Heart left ventricle (tissue), 16 donors: Measurements from ENCODE around the gene DNASE2B. TPM values are rescaled to one million over a fixed set of nuclear protein-coding genes. Genes with fewer than 3 reads are reported as not detected.
"Not testable (repeated sequence)": the region's sequence is repeated elsewhere in the genome, so short reads cannot be mapped to it uniquely, and the experiment has no call there.

Experiments used
- ATAC-seq, 4 donors: fragments of 200-7000 bp; cut with Tn5 transposase; one replicate each; pipeline ENCODE4 v1.9.1; 2020 to 2022; ENCODE audit warnings: moderate library complexity in 4 of 4, mild to moderate bottlenecking in 3 of 4, moderate number of reproducible peaks in 1 of 4
- DNase-seq, 5 donors: peaks; one replicate each; pipeline ENCODE4 v3.0.0-alpha.2; 2020
- H3K27ac ChIP-seq, 12 donors: fragments of 200-600 bp; sonication (generic) in 4 of 12; one replicate each; pipeline versions ENCODE4 v1.5.0 to v1.8.0; 2016 to 2022; ENCODE audit warnings: mild to moderate bottlenecking in 2 of 12
- H3K27me3 ChIP-seq, 9 donors: fragments of 200-600 bp; sonication (generic) in 2 of 9; one replicate each; pipeline versions ENCODE4 v1.5.1 to v1.8.0; 2016 to 2022; ENCODE audit warnings: mild to moderate bottlenecking in 3 of 9
- H3K36me3 ChIP-seq, 9 donors: fragments of 200-600 bp; sonication (generic) in 2 of 9; one replicate each; pipeline versions ENCODE4 v1.5.0 to v1.8.0; 2018 to 2022; ENCODE audit warnings: mild to moderate bottlenecking in 2 of 9
- H3K4me1 ChIP-seq, 12 donors: fragments of 200-600 bp; sonication (generic) in 4 of 12; one replicate each; pipeline versions ENCODE4 v1.5.0 to v1.8.0; 2016 to 2022; ENCODE audit warnings: mild to moderate bottlenecking in 3 of 12
- H3K4me3 ChIP-seq, 12 donors: fragments of 200-600 bp; sonication (generic) in 4 of 12; one replicate each; pipeline versions ENCODE4 v1.5.0 to v1.8.0; 2017 to 2022; ENCODE audit warnings: mild to moderate bottlenecking in 9 of 12, moderate library complexity in 4 of 12
- H3K9me3 ChIP-seq, 12 donors: fragments of 200-600 bp; sonication (generic) in 4 of 12; one replicate each; pipeline versions ENCODE4 v1.5.0 to v1.8.0; 2016 to 2022; ENCODE audit warnings: mild to moderate bottlenecking in 1 of 12
- CTCF ChIP-seq, 12 donors: fragments of 200-600 bp; sonication (generic) in 4 of 12; IDR thresholded peaks; one replicate each; pipeline versions ENCODE4 v1.5.0 to v1.8.0; 2018 to 2022; ENCODE audit warnings: antibody characterized with exemption in 12 of 12, mild to moderate bottlenecking in 5 of 12
- POLR2A ChIP-seq, 2 donors: fragments of 450-650 bp; IDR thresholded peaks; one replicate each; pipeline ENCODE4 v1.6.1; 2017; ENCODE audit warnings: antibody characterized with exemption in 2 of 2, mild to moderate bottlenecking in 2 of 2, moderate library complexity in 2 of 2
- WGBS, 4 donors: extraction: QIAGEN DNeasy Blood & Tissue Kit in 2 of 4; methylation state at CpG; one replicate each; pipeline versions ENCODE4 v1.1.5 to v1.1.7; 2013 to 2018; 5-methylcytosine and 5-hydroxymethylcytosine counted together
- intact Hi-C, 10 donors: fragments of 100-400 bp; cut with DNase I; formaldehyde crosslinking; loops; one replicate each; pipeline versions ENCODE4 v1.11.1 to v1.14.2; 2022
- polyA plus RNA-seq, 2 donors: library from polyadenylated mRNA; stranded (reverse); fragments of 200-250 nt; gene quantifications; one replicate each; pipeline ENCODE4 v1.2.3, GENCODE V29; 2013
- total RNA-seq, 9 donors: library from RNA; depleted of rRNA in 2 of 9; stranded (reverse); fragments of >200 nt in 2 of 9; fragmentation: NEBNext Ultra II Directional in 3 of 9; extraction: Animal tissue kit (Norgen Biotek cat#: 25700) in 3 of 9; gene quantifications; one replicate each; pipeline versions ENCODE4 v1.1.0 to v1.2.4, GENCODE V29; 2016 to 2023
- donor health status: ischemic (EF 13 %, LVEDD 7.1; RV severe dilation, severe dysfunction).
- donor health status: healthy with polysubstance abuse.
- donor health status: DM: no; HTN: yes; CAD: no.
- donor health status: DM: no; HTN: no; CAD: no.
- donor health status: ischemic (EF 25% LVEDD 6.9; RV normal size, moderate dysfunction).
- donor health status: ischemic (EF 25% LVEDD 5.7; RV mildly dilated, moderate dysfunction).
- donor health status: healthy.
- donor health status: DM: yes; HTN: yes; CAD: no.
- donor health status: ischemic (EF 35%, LVEDD 5.7; RV mildly dilated, moderate dysfunction).
- donor health status: nonischemic (EF 11% LVEDD 7.7; RV severe dilation, severe dysfunction).
- donor health status: DM: yes; HTN: yes; CAD: no.
- donor health status: PGD.
- donor health status: ischemic (EF 29% LVEDD 5.4; RV normal size, mild dysfunction).
- donor health status: nonischemic (EF 23%, LVEDD 6.1; RV moderate dilation, normal function).

Gene DNASE2B
- total and polyA plus RNA-seq, 11 donors: 0.06 to 0.53 TPM; not detected in 9

GRCh38 chr1:84442256-84442655 is 44.0 kb downstream of the DNASE2B start:
- intact Hi-C loops: loop anchor here in 9 of 10 donors (1.0 to 10.0 kb wide), 12 partner anchors 103 to 493 kb away; no protein-coding TSS in a partner anchor
- peak; percentile 51 to 78 (median 74) for ATAC-seq
- no peak for DNase-seq
- no peaks in the 10 kb centered on the region for H3K36me3 ChIP-seq
- TF ChIP-seq CTCF (IDR thresholded peaks at IDR 0.05): peak; percentile 7 to 61 (median 46)
- no peak for TF ChIP-seq POLR2A (IDR thresholded peaks at IDR 0.05)
- H3K4me3 ChIP-seq: no peak overlapping the region
- peak overlapping the region in 1 of 12 donors; percentile 44 for H3K27ac ChIP-seq
- 8 to 14% (median 13%) methylated on average over 2 of the region's 2 CpGs for WGBS, 4 donors
- peaks cover 0 to 12% (median 0%) of the 10 kb centered on the region in 9 donors for H3K27me3 ChIP-seq
- H3K4me1 ChIP-seq: peaks cover 0 to 22% (median 0%) of the 10 kb centered on the region in 12 donors
- no peaks in the 10 kb centered on the region for H3K9me3 ChIP-seq

GRCh38 chr1:84442747-84443646 is 44.7 kb downstream of the DNASE2B start:
- Histone ChIP-seq H3K27ac (peak overlapping the region in 1 of 12 donors; percentile 44), H3K27me3 (peaks cover 0 to 12% (median 0%) of the 10 kb centered on the region in 9 donors), H3K4me1 (peaks cover 0 to 15% (median 0%) of the 10 kb centered on the region in 12 donors)
- not testable (repeated sequence) for ATAC-seq, H3K9me3 ChIP-seq, H3K4me3 ChIP-seq, H3K36me3 ChIP-seq
- peak in 1 of 5 donors; percentile 54 for DNase-seq
- intact Hi-C loops: loop anchor here in 9 of 10 donors (1.0 to 10.0 kb wide), 12 partner anchors 102 to 492 kb away; no protein-coding TSS in a partner anchor
- 86 to 94% (median 87%) methylated on average over 4 to 7 of the region's 7 CpGs for WGBS, 4 donors

- H3K9me3 ChIP-seq, DNase-seq, H3K4me1 ChIP-seq, H3K36me3 ChIP-seq, H3K27ac ChIP-seq, H3K4me3 ChIP-seq, ATAC-seq: not testable (repeated sequence)
- H3K27me3 ChIP-seq: peaks cover 0 to 11% (median 0%) of the 10 kb centered on the region in 9 donors
- 88 to 94% (median 91%) methylated on average over 3 of the region's 3 CpGs for WGBS, 4 donors
- intact Hi-C loops: loop anchor here in 5 of 10 donors (10.0 kb wide), 5 partner anchors 96 to 486 kb away; no protein-coding TSS in a partner anchor
These were observed 50.4 kb downstream of the DNASE2B start for GRCh38 chr1:84448704-84449103.

- DNase-seq (no peak), ATAC-seq (no peak)
- WGBS, 4 donors: 63 to 68% (median 67%) methylated on average over 2 of the region's 2 CpGs
- Histone ChIP-seq H3K27ac (no peak overlapping the region), H3K9me3 (peaks cover 0 to 4% (median 0%) of the 10 kb centered on the region in 12 donors), H3K27me3 (peaks cover 0 to 15% (median 0%) of the 10 kb centered on the region in 9 donors), H3K4me1 (no peaks in the 10 kb centered on the region), H3K36me3 (no peaks in the 10 kb centered on the region), H3K4me3 (no peak overlapping the region)
- TF ChIP-seq CTCF (IDR thresholded peaks at IDR 0.05): no peak
- no peak for TF ChIP-seq POLR2A (IDR thresholded peaks at IDR 0.05)
- intact Hi-C loops: loop anchor here in 1 of 10 donors (10.0 kb wide), 2 partner anchors 134 to 304 kb away; no protein-coding TSS in a partner anchor
These were observed 52.6 kb downstream of the DNASE2B start for GRCh38 chr1:84450910-84451309.

- intact Hi-C loops: loop anchor here in 1 of 10 donors (10.0 kb wide), 2 partner anchors 132 to 302 kb away; no protein-coding TSS in a partner anchor
- Histone ChIP-seq H3K4me3 (no peak overlapping the region), H3K27ac (no peak overlapping the region), H3K4me1 (no peaks in the 10 kb centered on the region), H3K27me3 (peaks cover 0 to 15% (median 0%) of the 10 kb centered on the region in 9 donors), H3K36me3 (no peaks in the 10 kb centered on the region), H3K9me3 (peaks cover 0 to 4% (median 0%) of the 10 kb centered on the region in 12 donors)
- 60 to 100% (median 63%) methylated on average over 2 to 3 of the region's 3 CpGs for WGBS, 4 donors
- TF ChIP-seq POLR2A (IDR thresholded peaks at IDR 0.05): no peak
- no peak for TF ChIP-seq CTCF (IDR thresholded peaks at IDR 0.05)
- no peak for ATAC-seq
- no peak for DNase-seq
These were observed 54.2 kb downstream of the DNASE2B start for GRCh38 chr1:84452436-84452835.
